Pancreas (tissue), 10 donors: ENCODE data around the gene SMIM41. TPM values are rescaled to one million over a fixed set of nuclear protein-coding genes. Genes with fewer than 3 reads are reported as not detected.
A peak's percentile ranks its signal among the peaks of the same experiment; 100 is the strongest.

ENCODE experiments used
- ATAC-seq, 4 donors: fragments of 200-7000 bp; cut with Tn5 transposase; one replicate each; pipeline versions ENCODE4 v1.8.0 to v1.9.1; 2020; ENCODE audit warnings: mild to moderate bottlenecking in 4 of 4, moderate library complexity in 4 of 4
- DNase-seq, 6 donors: peaks; one replicate each; pipeline ENCODE4 v3.0.0-alpha.2; 2020
- FAIRE-seq: peaks from 2 replicates; lab custom pipeline; 2012; peaks lifted over from hg19 to GRCh38; lab: Jason Lieb, UNC
- H3K27ac ChIP-seq, 4 donors: fragments of 200-600 bp; sonication (generic); 1 replicate in 3 of 4; 2 replicates in 1 of 4; pipeline versions ENCODE4 v1.5.0 to v1.8.0; 2020
- H3K27me3 ChIP-seq, 4 donors: fragments of 200-600 bp; one replicate each; pipeline ENCODE4 v1.8.0; 2021
- H3K36me3 ChIP-seq, 3 donors: fragments of 200-600 bp; sonication (generic) in 1 of 3; one replicate each; pipeline versions ENCODE4 v1.5.0 to v1.8.0; 2020 to 2021
- H3K4me1 ChIP-seq, 3 donors: fragments of 200-600 bp; one replicate each; pipeline ENCODE4 v1.8.0; 2021
- H3K4me3 ChIP-seq, 4 donors: fragments of 200-600 bp; sonication (generic) in 2 of 4; one replicate each; pipeline versions ENCODE4 v1.5.0 to v1.8.0; 2020 to 2021
- H3K9me3 ChIP-seq, 4 donors: fragments of 200-600 bp; one replicate each; pipeline ENCODE4 v1.8.0; 2021
- CTCF ChIP-seq, 4 donors: fragments of 200-600 bp; sonication (generic) in 3 of 4; IDR thresholded peaks; one replicate each; pipeline versions ENCODE4 v1.5.0 to v1.8.0; 2021; ENCODE audit warnings: antibody characterized with exemption in 4 of 4
- WGBS, 2 donors: extraction: QIAGEN DNeasy Blood & Tissue Kit; methylation state at CpG; one replicate each; pipeline ENCODE4 v1.1.7; 2013; 5-methylcytosine and 5-hydroxymethylcytosine counted together
- intact Hi-C, 3 donors: fragments of 100-400 bp; cut with DNase I; formaldehyde crosslinking; loops; one replicate each; pipeline versions ENCODE4 v1.11.1 to v1.14.2; 2022
- polyA plus RNA-seq, 2 donors: library from polyadenylated mRNA; stranded (reverse); fragments of 200-250 nt; gene quantifications; one replicate each; pipeline ENCODE4 v1.2.3, GENCODE V29; 2013
- total RNA-seq, 6 donors: library from RNA; stranded (reverse); fragmentation: NEBNext Ultra II Directional in 4 of 6; extraction: Animal tissue kit (Norgen Biotek cat#: 25700) in 4 of 6; gene quantifications; one replicate each; pipeline versions ENCODE4 v1.2.1 to v1.2.4, GENCODE V29; 2021 to 2023
- donor health status: healthy with polysubstance abuse.
- donor health status: DM: no; HTN: no; CAD: no; lungs with moderate emphysema.
- donor health status: DM: no; HTN: no; CAD: no.
- donor health status: control.
- donor health status: control.
- donor health status: Bipolar disorder and iron deficiency.
- donor health status: DM: yes; HTN: yes; CAD: no.
- donor health status: DM: no; HTN: no; CAD: no.
- donor health status: DM: no; HTN: no; CAD: no.
- donor health status: DM: yes; HTN: yes; CAD: no.

SMIM41 gene
- total and polyA plus RNA-seq, 8 donors = 0.09 to 0.20 (median 0.19) TPM; not detected in 5

GRCh38 chr12:52041035-52041434 lies 38.5 kb upstream of the SMIM41 start:
- Histone ChIP-seq H3K27me3 (no peaks in the 10 kb centered on the region), H3K4me3 (no peak overlapping the region), H3K36me3 (no peaks in the 10 kb centered on the region), H3K4me1 (peaks cover 13 to 38% (median 35%) of the 10 kb centered on the region in 3 donors), H3K27ac (no peak overlapping the region), H3K9me3 (no peaks in the 10 kb centered on the region)
- 56 to 59% methylated on average over 3 of the region's 3 CpGs for WGBS, 2 donors
- no peak for TF ChIP-seq CTCF (IDR thresholded peaks at IDR 0.05)
- no peak for FAIRE-seq
- DNase-seq = peak in 1 of 6 donors; percentile 17
- ATAC-seq = no peak
- intact Hi-C loops = no loop called here

- peak in 1 of 4 donors; percentile 5 for ATAC-seq
- intact Hi-C loops = no loop called here
- no peak overlapping the region for H3K4me3 ChIP-seq
- FAIRE-seq = no peak
- H3K27ac ChIP-seq = peak overlapping the region in 1 of 4 donors; percentile 17
- H3K9me3 ChIP-seq = no peaks in the 10 kb centered on the region
- no peaks in the 10 kb centered on the region for H3K36me3 ChIP-seq
- no peak for TF ChIP-seq CTCF (IDR thresholded peaks at IDR 0.05)
- peaks cover 9 to 36% (median 30%) of the 10 kb centered on the region in 3 donors for H3K4me1 ChIP-seq
- H3K27me3 ChIP-seq = no peaks in the 10 kb centered on the region
- 54 to 57% methylated on average over 6 of the region's 6 CpGs for WGBS, 2 donors
- DNase-seq = peak in 5 of 6 donors; percentile 23 to 78 (median 63)
These were observed 37.8 kb upstream of the SMIM41 start for GRCh38 chr12:52041695-52042123.

GRCh38 chr12:52042706-52043385 lies 36.7 kb upstream of the SMIM41 start:
- ATAC-seq (no peak), DNase-seq (peak in 1 of 6 donors; percentile 63), FAIRE-seq (no peak)
- H3K9me3 ChIP-seq = no peaks in the 10 kb centered on the region
- H3K27me3 ChIP-seq = no peaks in the 10 kb centered on the region
- H3K4me1 ChIP-seq = peaks cover 9 to 36% (median 30%) of the 10 kb centered on the region in 3 donors
- H3K27ac ChIP-seq = peak overlapping the region; percentile 52 to 84 (median 79)
- TF ChIP-seq CTCF (IDR thresholded peaks at IDR 0.05) = no peak
- no peak overlapping the region for H3K4me3 ChIP-seq
- H3K36me3 ChIP-seq = no peaks in the 10 kb centered on the region
- WGBS, 2 donors = 43 to 54% methylated on average over 8 of the region's 8 CpGs
- intact Hi-C loops = no loop called here

GRCh38 chr12:52043386-52044212 lies 35.9 kb upstream of the SMIM41 start:
- FAIRE-seq = no peak
- H3K9me3 ChIP-seq = no peaks in the 10 kb centered on the region
- 42 to 47% methylated on average over 21 of the region's 21 CpGs for WGBS, 2 donors
- TF ChIP-seq CTCF (IDR thresholded peaks at IDR 0.05) = no peak
- ATAC-seq = peak; percentile 59 to 68 (median 66)
- DNase-seq = peak; percentile 73 to 88 (median 80)
- peak overlapping the region; percentile 52 to 84 (median 79) for H3K27ac ChIP-seq
- intact Hi-C loops = no loop called here
- no peaks in the 10 kb centered on the region for H3K36me3 ChIP-seq
- no peak overlapping the region for H3K4me3 ChIP-seq
- H3K27me3 ChIP-seq = no peaks in the 10 kb centered on the region
- H3K4me1 ChIP-seq = peaks cover 9 to 31% (median 30%) of the 10 kb centered on the region in 3 donors
